Esophagus muscularis mucosa (tissue), 3 donors: ENCODE measurements around the gene RSRP1.

Source experiments
- CTCF ChIP-seq, 3 experiments: fragments of 200-600 bp in 2 of 3; fragments of 450-650 bp in 1 of 3; sonication (generic) in 2 of 3; IDR thresholded peaks; one replicate each; pipeline ENCODE4 v1.5.1; 2017 to 2019; ENCODE audit warnings: antibody characterized with exemption in 3 of 3, mild to moderate bottlenecking in 2 of 3, moderate library complexity in 1 of 3
- EP300 ChIP-seq: sonication (generic); formaldehyde crosslinking; IDR thresholded peaks from one replicate; pipeline ENCODE4 v1.6.1; 2017; ENCODE audit warnings: antibody characterized with exemption

GRCh38 chr1:25223471-25223870 is 23.8 kb downstream of the RSRP1 start:
- TF ChIP-seq CTCF (IDR thresholded peaks at IDR 0.05) (no peak), EP300 (no peak)
